Neural progenitor cell (in vitro differentiated cells): ENCODE measurements around the gene ZNF627. TPM values are rescaled to one million over a fixed set of nuclear protein-coding genes. Genes with fewer than 3 reads are reported as not detected.

ENCODE experiments used
- DNase-seq: peaks from one replicate; pipeline ENCODE4 v3.0.0-alpha.2; 2016; ENCODE audit warnings: low spot score
- H2AFZ ChIP-seq: fragments of 200-600 bp; sonication (generic); replicated peaks from 2 replicates; pipeline ENCODE4 v1.6.1; 2016; ENCODE audit warnings: antibody characterized with exemption
- H3F3A ChIP-seq: fragments of 200-600 bp; sonication (generic); 2 replicates; pipeline ENCODE4 v1.6.1; 2016; ENCODE audit warnings: antibody characterized with exemption, low read depth
- H3K27ac ChIP-seq: fragments of 200-600 bp; sonication (generic); 2 replicates; pipeline ENCODE4 v1.5.1; 2016; ENCODE audit warnings: mild to moderate bottlenecking
- H3K27me3 ChIP-seq: fragments of 200-600 bp; sonication (generic); 2 replicates; pipeline ENCODE4 v1.6.1; 2016; ENCODE audit warnings: mild to moderate bottlenecking, moderate library complexity
- H3K36me3 ChIP-seq: fragments of 200-600 bp; sonication (generic); 2 replicates; pipeline ENCODE4 v1.5.1; 2016
- H3K4me1 ChIP-seq: fragments of 200-600 bp; sonication (generic); 2 replicates; pipeline ENCODE4 v1.6.1; 2016; ENCODE audit warnings: mixed run types
- H3K4me2 ChIP-seq: fragments of 200-600 bp; sonication (generic); 2 replicates; pipeline ENCODE4 v1.6.1; 2016
- H3K4me3 ChIP-seq: fragments of 200-600 bp; sonication (generic); 2 replicates; pipeline ENCODE4 v1.5.1; 2016
- H3K79me2 ChIP-seq: fragments of 200-600 bp; sonication (generic); 2 replicates; pipeline ENCODE4 v1.6.1; 2016; ENCODE audit warnings: low read depth
- H3K9ac ChIP-seq: fragments of 200-600 bp; sonication (generic); 2 replicates; pipeline ENCODE4 v1.6.1; 2016
- H3K9me3 ChIP-seq: fragments of 200-600 bp; sonication (generic); 2 replicates; pipeline ENCODE4 v1.5.1; 2016; ENCODE audit warnings: low read depth
- H4K20me1 ChIP-seq: fragments of 200-600 bp; sonication (generic); 2 replicates; pipeline ENCODE4 v1.6.1; 2016; ENCODE audit warnings: low read depth
- H3K27ac Mint-ChIP-seq: 3 replicates; pipeline ENCODE4 v1.8.0; 2021; ENCODE audit warnings: mixed read lengths
- H3K27me3 Mint-ChIP-seq: 2 replicates; pipeline ENCODE4 v1.8.0; 2022; ENCODE audit warnings: low read depth, mild to moderate bottlenecking, inconsistent platforms, moderate library complexity, mixed read lengths; ENCODE audit not compliant: insufficient read depth
- H3K36me3 Mint-ChIP-seq: 3 replicates; pipeline ENCODE4 v1.8.0; 2021; ENCODE audit warnings: mixed read lengths
- H3K4me1 Mint-ChIP-seq: 3 replicates; pipeline ENCODE4 v1.8.0; 2021; ENCODE audit warnings: mixed read lengths
- H3K4me3 Mint-ChIP-seq: 3 replicates; pipeline ENCODE4 v1.8.0; 2021; ENCODE audit warnings: mild to moderate bottlenecking, moderate library complexity, mixed read lengths
- H3K9me3 Mint-ChIP-seq: 3 replicates; pipeline ENCODE4 v1.8.0; 2020; ENCODE audit warnings: mixed read lengths
- CTCF ChIP-seq: fragments of 200-600 bp; sonication (generic); IDR thresholded peaks from 2 replicates; pipeline ENCODE4 v1.5.1; 2017; ENCODE audit warnings: antibody characterized with exemption, mild to moderate bottlenecking
- EZH2 ChIP-seq: fragments of 200-600 bp; sonication (generic); IDR thresholded peaks from 2 replicates; pipeline ENCODE4 v1.6.1; 2017; ENCODE audit warnings: antibody characterized with exemption, mild to moderate bottlenecking, moderate library complexity
- EZH2phosphoT487 ChIP-seq: fragments of 200-600 bp; sonication (generic); IDR thresholded peaks from 2 replicates; pipeline ENCODE4 v1.6.1; 2017; ENCODE audit warnings: antibody characterized with exemption
- total RNA-seq: library from RNA; depleted of rRNA; stranded (reverse); fragments of >200 nt; gene quantifications from 2 replicates; pipeline ENCODE4 v1.2.3, GENCODE V29; 2015; ENCODE audit warnings: low replicate concordance

Gene ZNF627
- total RNA-seq, 1 donor from 2014 or later = 38.5 TPM

DNA sequence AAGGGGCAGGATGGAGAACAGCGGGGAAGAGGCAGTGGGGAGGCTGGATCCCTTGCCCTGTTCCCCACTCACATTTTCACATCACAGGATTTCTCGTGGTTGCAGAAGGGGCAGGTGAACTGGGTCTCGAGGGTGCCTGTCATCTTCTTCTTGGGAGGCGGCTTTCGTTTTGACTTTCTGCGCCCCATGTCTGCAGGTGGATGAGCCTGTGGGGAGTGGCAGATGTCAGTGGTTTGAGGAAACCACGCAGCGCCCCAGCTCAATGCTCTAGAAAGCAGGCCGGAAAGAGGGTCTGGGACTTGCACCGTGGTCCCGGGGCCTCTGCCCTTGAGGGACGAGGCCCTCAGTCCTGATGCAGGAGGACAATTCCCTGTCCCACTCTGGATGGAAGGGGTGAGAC is 43.1 kb upstream of the ZNF627 start:
- Histone ChIP-seq H3K36me3 (no peaks in the 10 kb centered on the region), H3K79me2 (peaks cover 40% of the 10 kb centered on the region), H2AFZ (no peak overlapping the region), H3K4me1 (peaks cover 5% of the 10 kb centered on the region), H3K4me3 (no peak overlapping the region), H3K9ac (no peak overlapping the region), H3K27me3 (no peaks in the 10 kb centered on the region), H3K27ac (no peak overlapping the region), H3K4me2 (no peak overlapping the region), H4K20me1 (peaks cover 22% of the 10 kb centered on the region), H3F3A (no peaks in the 10 kb centered on the region), H3K9me3 (no peaks in the 10 kb centered on the region)
- H3K4me1 Mint-ChIP-seq = peaks cover 14% of the 10 kb centered on the region
- H3K36me3 Mint-ChIP-seq = peaks cover 11% of the 10 kb centered on the region
- peaks cover 4% of the 10 kb centered on the region for H3K27me3 Mint-ChIP-seq
- H3K27ac Mint-ChIP-seq = no peak overlapping the region
- TF ChIP-seq EZH2 (no peak), EZH2phosphoT487 (no peak), CTCF (no peak)
- H3K4me3 Mint-ChIP-seq = no peak overlapping the region
- no peaks in the 10 kb centered on the region for H3K9me3 Mint-ChIP-seq
- no peak for DNase-seq

DNA sequence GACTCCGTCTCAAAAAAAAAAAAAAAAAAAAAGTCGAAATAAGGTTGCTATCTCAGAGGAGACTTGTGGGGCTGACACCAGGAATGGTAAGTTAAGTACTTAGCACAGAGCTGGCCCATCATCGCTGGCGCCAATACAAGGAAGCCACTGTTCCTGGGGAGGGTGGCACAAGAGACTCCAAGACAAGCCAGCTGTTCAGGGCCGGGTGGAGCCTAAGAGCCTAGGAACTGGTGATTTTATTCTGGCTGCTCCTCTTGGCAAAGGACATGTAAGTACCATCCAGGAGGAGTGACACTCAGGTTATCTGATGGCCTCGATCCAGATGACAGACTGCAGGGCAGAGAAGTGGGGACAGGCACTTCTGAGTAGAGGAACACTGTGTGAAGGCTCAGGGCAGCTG is 42.0 kb upstream of the ZNF627 start:
- Mint-ChIP-seq H3K4me3 (peak overlapping the region; percentile 19), H3K27me3 (peaks cover 4% of the 10 kb centered on the region), H3K9me3 (no peaks in the 10 kb centered on the region), H3K27ac (no peak overlapping the region), H3K4me1 (peaks cover 19% of the 10 kb centered on the region), H3K36me3 (peaks cover 11% of the 10 kb centered on the region)
- H4K20me1 ChIP-seq = peaks cover 22% of the 10 kb centered on the region
- peaks cover 4% of the 10 kb centered on the region for H3F3A ChIP-seq
- no peak for DNase-seq
- no peak overlapping the region for H3K4me2 ChIP-seq
- H3K9me3 ChIP-seq = no peaks in the 10 kb centered on the region
- H3K27me3 ChIP-seq = no peaks in the 10 kb centered on the region
- no peaks in the 10 kb centered on the region for H3K36me3 ChIP-seq
- H3K4me1 ChIP-seq = peaks cover 5% of the 10 kb centered on the region
- TF ChIP-seq CTCF (no peak), EZH2 (no peak), EZH2phosphoT487 (no peak)
- H3K4me3 ChIP-seq = no peak overlapping the region
- peaks cover 40% of the 10 kb centered on the region for H3K79me2 ChIP-seq
- no peak overlapping the region for H2AFZ ChIP-seq
- H3K27ac ChIP-seq = no peak overlapping the region
- H3K9ac ChIP-seq = no peak overlapping the region

GRCh38 chr19:11556634-11557420 is 40.5 kb upstream of the ZNF627 start:
- no peaks in the 10 kb centered on the region for H3K9me3 Mint-ChIP-seq
- no peak overlapping the region for H3K27ac ChIP-seq
- no peak overlapping the region for H3K4me2 ChIP-seq
- H3K4me3 Mint-ChIP-seq = peak overlapping the region; percentile 70
- no peaks in the 10 kb centered on the region for H3K27me3 ChIP-seq
- no peak overlapping the region for H3K9ac ChIP-seq
- no peak for DNase-seq
- no peak overlapping the region for H3K4me3 ChIP-seq
- no peak overlapping the region for H2AFZ ChIP-seq
- TF ChIP-seq EZH2 (no peak), EZH2phosphoT487 (no peak), CTCF (no peak)
- no peak overlapping the region for H3K27ac Mint-ChIP-seq
- peaks cover 11% of the 10 kb centered on the region for H3K36me3 Mint-ChIP-seq
- peaks cover 5% of the 10 kb centered on the region for H3K4me1 ChIP-seq
- peaks cover 4% of the 10 kb centered on the region for H3F3A ChIP-seq
- no peaks in the 10 kb centered on the region for H3K9me3 ChIP-seq
- peaks cover 40% of the 10 kb centered on the region for H3K79me2 ChIP-seq
- H3K27me3 Mint-ChIP-seq = peaks cover 4% of the 10 kb centered on the region
- H3K36me3 ChIP-seq = no peaks in the 10 kb centered on the region
- peaks cover 26% of the 10 kb centered on the region for H3K4me1 Mint-ChIP-seq
- H4K20me1 ChIP-seq = peaks cover 22% of the 10 kb centered on the region
